ENCODE measurements around the gene MRPS26. TPM values are rescaled to one million over a fixed set of nuclear protein-coding genes. Genes with fewer than 3 reads are reported as not detected.
"Not testable (repeated sequence)": the region's sequence is repeated elsewhere in the genome, so short reads cannot be mapped to it uniquely, and the experiment has no call there.

Gene MRPS26
- total RNA-seq, 1 experiment from 2014 or later: 182 TPM

DNA sequence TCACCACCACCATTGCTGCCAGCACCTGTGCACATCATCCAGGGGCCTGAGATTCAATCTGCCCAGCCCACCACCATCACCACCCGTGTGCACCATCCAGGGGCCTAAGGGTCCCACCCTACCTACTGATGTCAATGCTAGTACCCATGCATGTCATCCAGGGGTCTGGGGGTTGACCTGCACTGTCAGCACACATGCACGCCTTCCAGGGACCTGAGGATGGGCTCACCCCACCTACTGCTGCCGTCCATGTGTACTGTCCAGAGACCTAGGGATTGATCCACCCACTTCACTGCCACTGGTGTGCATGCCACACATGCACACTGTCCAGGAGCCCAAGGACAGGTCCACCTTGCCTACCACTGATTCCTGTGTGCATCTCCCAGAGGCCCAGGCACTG is 13.6 kb downstream of the MRPS26 start:
- H3K79me2 ChIP-seq (ENCODE audit: low read length): no peaks in the 10 kb centered on the region
- no peaks in the 10 kb centered on the region for H3F3A ChIP-seq (ENCODE audit: low read length, unreplicated experiment)
- no peaks in the 10 kb centered on the region for H3K9me2 ChIP-seq (replicated peaks; ENCODE audit: low read length)
- intact Hi-C loops (cut with micrococcal nuclease): no loop called here
- no peak overlapping the region for H3K4me3 ChIP-seq (ENCODE audit: low read length)
- H3K9me3 ChIP-seq (ENCODE audit: low read length): no peaks in the 10 kb centered on the region
- no peak overlapping the region for H2AFZ ChIP-seq (ENCODE audit: low read length)
- H3K9ac ChIP-seq (ENCODE audit: low read length): no peak overlapping the region
- ChIA-PET POLR2A (ENCODE audit: unreplicated experiment) (no interaction called here), CTCF (no interaction called here)
- DNase-seq: no peak
- H3K4me1 ChIP-seq (ENCODE audit: insufficient read depth, low read length): no peaks in the 10 kb centered on the region
- H3K27ac ChIP-seq (ENCODE audit: low read length): no peak overlapping the region
- H3K4me2 ChIP-seq (ENCODE audit: low read length): no peak overlapping the region
- TF ChIP-seq EZH2phosphoT487 (IDR thresholded peaks at IDR 0.05; ENCODE audit: borderline replicate concordance, low read length): no peak
- no peak for TF ChIP-seq EZH2 (IDR thresholded peaks at IDR 0.05; ENCODE audit: low read length, unreplicated experiment)
- TF ChIP-seq, protein P1, sequence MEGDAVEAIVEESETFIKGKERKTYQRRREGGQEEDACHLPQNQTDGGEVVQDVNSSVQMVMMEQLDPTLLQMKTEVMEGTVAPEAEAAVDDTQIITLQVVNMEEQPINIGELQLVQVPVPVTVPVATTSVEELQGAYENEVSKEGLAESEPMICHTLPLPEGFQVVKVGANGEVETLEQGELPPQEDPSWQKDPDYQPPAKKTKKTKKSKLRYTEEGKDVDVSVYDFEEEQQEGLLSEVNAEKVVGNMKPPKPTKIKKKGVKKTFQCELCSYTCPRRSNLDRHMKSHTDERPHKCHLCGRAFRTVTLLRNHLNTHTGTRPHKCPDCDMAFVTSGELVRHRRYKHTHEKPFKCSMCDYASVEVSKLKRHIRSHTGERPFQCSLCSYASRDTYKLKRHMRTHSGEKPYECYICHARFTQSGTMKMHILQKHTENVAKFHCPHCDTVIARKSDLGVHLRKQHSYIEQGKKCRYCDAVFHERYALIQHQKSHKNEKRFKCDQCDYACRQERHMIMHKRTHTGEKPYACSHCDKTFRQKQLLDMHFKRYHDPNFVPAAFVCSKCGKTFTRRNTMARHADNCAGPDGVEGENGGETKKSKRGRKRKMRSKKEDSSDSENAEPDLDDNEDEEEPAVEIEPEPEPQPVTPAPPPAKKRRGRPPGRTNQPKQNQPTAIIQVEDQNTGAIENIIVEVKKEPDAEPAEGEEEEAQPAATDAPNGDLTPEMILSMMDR (conservative IDR thresholded peaks at IDR 0.05; ENCODE audit: low read depth, low read length): no peak
- ATAC-seq: no peak
- no peaks in the 10 kb centered on the region for H4K20me1 ChIP-seq (ENCODE audit: low read length)
- H3K36me3 ChIP-seq (ENCODE audit: low read depth, low read length): no peaks in the 10 kb centered on the region
- BruUV-seq (replicated peaks): no TSS peak
- H3K27me3 ChIP-seq (ENCODE audit: low read length): no peaks in the 10 kb centered on the region

DNA sequence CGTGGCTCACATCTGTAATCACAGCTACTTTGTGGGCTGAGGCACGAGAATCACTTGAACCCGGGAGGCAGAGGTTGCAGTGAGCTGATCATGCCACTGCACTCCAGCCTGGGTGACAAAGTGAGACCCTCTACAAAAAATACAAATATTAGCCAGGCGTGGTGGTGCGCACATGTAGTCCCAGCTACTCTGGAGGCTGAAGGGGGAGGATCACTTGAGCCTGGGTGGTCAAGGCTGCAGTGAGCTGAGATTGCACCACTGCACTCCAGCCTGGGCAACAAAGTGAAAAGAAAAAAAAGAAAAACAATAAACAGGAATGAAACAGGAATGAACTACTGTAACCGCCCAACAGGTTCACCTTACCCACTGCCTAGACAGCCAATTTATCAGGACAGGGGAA is 18.3 kb downstream of the MRPS26 start:
- H3K9me2 ChIP-seq (replicated peaks; ENCODE audit: low read length); DNase-seq; H3K36me3 ChIP-seq (ENCODE audit: low read depth, low read length); POLR2A ChIA-PET (ENCODE audit: unreplicated experiment); ATAC-seq; H3K27me3 ChIP-seq (ENCODE audit: low read length); H3F3A ChIP-seq (ENCODE audit: low read length, unreplicated experiment); H4K20me1 ChIP-seq (ENCODE audit: low read length); H3K4me3 ChIP-seq (ENCODE audit: low read length); H3K9me3 ChIP-seq (ENCODE audit: low read length); BruUV-seq (replicated peaks); H3K4me2 ChIP-seq (ENCODE audit: low read length); H2AFZ ChIP-seq (ENCODE audit: low read length); H3K79me2 ChIP-seq (ENCODE audit: low read length); H3K4me1 ChIP-seq (ENCODE audit: insufficient read depth, low read length); H3K9ac ChIP-seq (ENCODE audit: low read length); H3K27ac ChIP-seq (ENCODE audit: low read length); intact Hi-C loops (cut with micrococcal nuclease); CTCF ChIA-PET: not testable (repeated sequence)

DNA sequence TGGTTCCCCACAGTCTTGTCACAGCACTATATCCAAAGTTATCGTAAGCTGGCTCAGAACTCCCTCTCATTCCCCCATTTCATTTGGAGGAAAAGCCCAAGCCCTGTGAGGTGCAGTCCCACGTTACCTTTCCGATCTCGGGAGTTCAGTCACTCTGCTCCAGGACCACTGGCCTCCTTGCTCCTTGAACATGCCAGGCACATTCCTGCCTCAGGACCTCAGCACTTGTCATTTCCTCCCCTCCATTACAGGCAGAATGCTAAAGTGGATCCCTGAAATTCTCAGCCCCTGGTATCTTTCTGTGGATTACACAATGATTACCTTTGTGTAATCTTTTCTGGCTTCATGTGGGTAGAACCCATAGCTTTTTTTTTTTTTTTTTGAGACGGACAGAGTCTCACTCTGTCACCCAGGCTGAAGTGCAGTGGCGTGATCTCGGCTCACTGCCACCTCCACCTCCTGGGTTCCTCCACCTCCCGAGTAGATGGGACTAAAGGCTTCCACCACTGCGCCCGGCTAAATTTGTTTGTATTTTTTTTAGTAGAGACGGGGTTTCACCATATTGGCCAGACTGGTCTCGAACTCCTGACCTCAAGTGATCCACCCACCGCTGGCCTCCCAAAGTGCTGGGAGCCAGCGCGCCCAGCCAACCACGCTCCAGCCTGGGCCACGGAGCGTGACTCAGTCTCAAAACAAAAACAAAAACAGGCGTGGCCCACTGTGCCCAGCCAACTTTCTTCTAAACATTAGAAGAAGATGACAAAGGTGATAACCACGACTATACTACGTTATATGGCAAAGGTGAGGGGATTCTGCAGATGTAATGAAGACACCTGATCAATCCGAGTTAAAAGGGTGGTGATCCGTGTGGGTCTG is 21.5 kb downstream of the MRPS26 start:
- no peaks in the 10 kb centered on the region for H3F3A ChIP-seq (ENCODE audit: low read length, unreplicated experiment)
- POLR2A ChIA-PET (ENCODE audit: unreplicated experiment): interaction anchor here (0.6 kb wide), 2 partner anchors 19 to 371 kb away, joined by 3 to 4 read pairs; no protein-coding TSS in a partner anchor
- no peaks in the 10 kb centered on the region for H4K20me1 ChIP-seq (ENCODE audit: low read length)
- H3K4me1 ChIP-seq (ENCODE audit: insufficient read depth, low read length): 0 out of 2 replicates have a peak, but pooled peaks cover 5% of the 10 kb centered on the region
- no peaks in the 10 kb centered on the region for H3K9me3 ChIP-seq (ENCODE audit: low read length)
- CTCF ChIA-PET: no interaction called here
- BruUV-seq (replicated peaks): no TSS peak
- H3K4me2 ChIP-seq (ENCODE audit: low read length): no peak overlapping the region
- ATAC-seq (no peak), DNase-seq (no peak)
- H3K9ac ChIP-seq (ENCODE audit: low read length): no peak overlapping the region
- no peaks in the 10 kb centered on the region for H3K27me3 ChIP-seq (ENCODE audit: low read length)
- H3K27ac ChIP-seq (ENCODE audit: low read length): no peak overlapping the region
- intact Hi-C loops (cut with micrococcal nuclease): no loop called here
- H3K9me2 ChIP-seq (replicated peaks; ENCODE audit: low read length): no peaks in the 10 kb centered on the region
- no peak overlapping the region for H3K4me3 ChIP-seq (ENCODE audit: low read length)
- no peak overlapping the region for H2AFZ ChIP-seq (ENCODE audit: low read length)
- TF ChIP-seq, protein P1 (conservative IDR thresholded peaks at IDR 0.05; ENCODE audit: low read depth, low read length): no peak
- TF ChIP-seq EZH2phosphoT487 (IDR thresholded peaks at IDR 0.05; ENCODE audit: borderline replicate concordance, low read length): no peak
- no peak for TF ChIP-seq EZH2 (IDR thresholded peaks at IDR 0.05; ENCODE audit: low read length, unreplicated experiment)
- no peaks in the 10 kb centered on the region for H3K36me3 ChIP-seq (ENCODE audit: low read depth, low read length)
- no peaks in the 10 kb centered on the region for H3K79me2 ChIP-seq (ENCODE audit: low read length)

Measured in PC-3 (cell line).